HepG2 (cell line): ENCODE data around the gene UBE2E1.

Source experiments
- AKAP8 ChIP-seq: sonication (generic); formaldehyde crosslinking; IDR thresholded peaks from 2 replicates; pipeline ENCODE4 v1.5.1; 2020; ENCODE audit warnings: mild to moderate bottlenecking, missing genetic modification reagents
- BHLHE40 ChIP-seq: IDR thresholded peaks from 2 replicates; pipeline ENCODE4 v1.6.1; 2011; ENCODE audit warnings: low read length, improper control_type of control experiment
- CBFB ChIP-seq: sonication (generic); formaldehyde crosslinking; IDR thresholded peaks from 2 replicates; pipeline ENCODE4 v1.4.0; 2020; ENCODE audit warnings: missing genetic modification reagents
- JUNB ChIP-seq: sonication (generic); formaldehyde crosslinking; IDR thresholded peaks from 2 replicates; pipeline ENCODE4 v1.8.0; 2022; ENCODE audit warnings: missing genetic modification reagents, mild to moderate bottlenecking, borderline replicate concordance
- PHF21A ChIP-seq: sonication (generic); formaldehyde crosslinking; IDR thresholded peaks from 2 replicates; pipeline ENCODE4 v1.5.0; 2020; ENCODE audit warnings: mild to moderate bottlenecking, missing genetic modification reagents
- POLR2A ChIP-seq, 2 experiments: IDR thresholded peaks; 2 replicates each; pipeline ENCODE4 v1.6.1; 2011; ENCODE audit warnings: low read depth in 2 of 2, low read length in 2 of 2, mild to moderate bottlenecking in 1 of 2, moderate library complexity in 1 of 2; ENCODE audit not compliant: insufficient read depth in 1 of 2
- RELA ChIP-seq: sonication (generic); formaldehyde crosslinking; IDR thresholded peaks from 2 replicates; pipeline ENCODE4 v1.4.0; 2020; ENCODE audit warnings: missing genetic modification reagents
- SETDB1 ChIP-seq: sonication (generic); formaldehyde crosslinking; IDR thresholded peaks from 2 replicates; pipeline ENCODE4 v1.5.1; 2020; ENCODE audit warnings: missing genetic modification reagents, mild to moderate bottlenecking, borderline replicate concordance
- TAF1 ChIP-seq: sonication (generic); formaldehyde crosslinking; IDR thresholded peaks from 2 replicates; pipeline ENCODE4 v1.4.0; 2020; ENCODE audit warnings: missing genetic modification reagents
- TCF7 ChIP-seq: sonication (generic); IDR thresholded peaks from 2 replicates; pipeline ENCODE4 v1.6.1; 2016; ENCODE audit warnings: antibody characterized with exemption, low read depth
- TMF1 ChIP-seq: sonication (generic); formaldehyde crosslinking; IDR thresholded peaks from 2 replicates; pipeline ENCODE4 v1.8.1; 2022; ENCODE audit warnings: low read depth, missing genetic modification reagents
- ZNF512 ChIP-seq: sonication (generic); formaldehyde crosslinking; IDR thresholded peaks from 2 replicates; pipeline ENCODE4 v1.4.0; 2020; ENCODE audit warnings: mild to moderate bottlenecking, missing genetic modification reagents
- ZNF780A ChIP-seq: sonication (generic); formaldehyde crosslinking; IDR thresholded peaks from 2 replicates; pipeline ENCODE4 v1.8.0; 2022; ENCODE audit warnings: mild to moderate bottlenecking, missing genetic modification reagents, moderate library complexity
- TF ChIP-seq, protein P1 (sequence below): sonication (generic); formaldehyde crosslinking; IDR thresholded peaks from 2 replicates; pipeline ENCODE4 v1.5.0; 2020; ENCODE audit warnings: mild to moderate bottlenecking, missing genetic modification reagents, moderate library complexity

DNA sequence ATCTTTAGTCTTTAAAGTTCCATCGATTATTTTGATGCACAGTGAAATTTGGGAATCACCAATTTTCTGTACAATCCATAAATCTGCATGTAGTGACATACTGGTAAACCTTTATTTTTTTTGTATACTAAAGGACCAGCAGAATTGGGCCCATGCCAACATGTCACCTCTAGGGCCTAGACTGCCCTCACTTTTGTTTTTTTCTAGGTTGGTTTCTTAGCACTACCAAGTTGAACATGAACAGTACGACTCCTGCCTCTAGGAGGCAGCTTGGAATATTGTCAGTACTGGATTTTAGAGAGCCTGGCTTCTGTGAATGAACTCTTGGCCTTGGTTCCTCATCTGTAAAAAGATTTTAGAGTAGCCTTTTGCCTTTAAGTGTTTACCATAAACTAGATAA is 78.7 kb downstream of the UBE2E1 start:
- TF ChIP-seq PHF21A (CRISPR knock-in tag), result no peak
- TF ChIP-seq ZNF780A (CRISPR knock-in tag), result no peak
- TF ChIP-seq, protein P1, sequence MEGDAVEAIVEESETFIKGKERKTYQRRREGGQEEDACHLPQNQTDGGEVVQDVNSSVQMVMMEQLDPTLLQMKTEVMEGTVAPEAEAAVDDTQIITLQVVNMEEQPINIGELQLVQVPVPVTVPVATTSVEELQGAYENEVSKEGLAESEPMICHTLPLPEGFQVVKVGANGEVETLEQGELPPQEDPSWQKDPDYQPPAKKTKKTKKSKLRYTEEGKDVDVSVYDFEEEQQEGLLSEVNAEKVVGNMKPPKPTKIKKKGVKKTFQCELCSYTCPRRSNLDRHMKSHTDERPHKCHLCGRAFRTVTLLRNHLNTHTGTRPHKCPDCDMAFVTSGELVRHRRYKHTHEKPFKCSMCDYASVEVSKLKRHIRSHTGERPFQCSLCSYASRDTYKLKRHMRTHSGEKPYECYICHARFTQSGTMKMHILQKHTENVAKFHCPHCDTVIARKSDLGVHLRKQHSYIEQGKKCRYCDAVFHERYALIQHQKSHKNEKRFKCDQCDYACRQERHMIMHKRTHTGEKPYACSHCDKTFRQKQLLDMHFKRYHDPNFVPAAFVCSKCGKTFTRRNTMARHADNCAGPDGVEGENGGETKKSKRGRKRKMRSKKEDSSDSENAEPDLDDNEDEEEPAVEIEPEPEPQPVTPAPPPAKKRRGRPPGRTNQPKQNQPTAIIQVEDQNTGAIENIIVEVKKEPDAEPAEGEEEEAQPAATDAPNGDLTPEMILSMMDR (CRISPR knock-in tag), result no peak
- no peak for TF ChIP-seq POLR2A (IDR thresholded peaks at IDR 0.05; ENCODE audit: insufficient read depth in 1 of 2, low read depth in 2 of 2, low read length in 2 of 2)
- TF ChIP-seq JUNB, result no peak
- TF ChIP-seq BHLHE40, result no peak
- no peak for TF ChIP-seq TAF1 (CRISPR knock-in tag)
- no peak for TF ChIP-seq TCF7
- TF ChIP-seq ZNF512 (CRISPR knock-in tag), result no peak
- TF ChIP-seq AKAP8, result no peak
- TF ChIP-seq RELA, result no peak
- TF ChIP-seq CBFB (CRISPR knock-in tag), result no peak
- no peak for TF ChIP-seq SETDB1
- no peak for TF ChIP-seq TMF1 (CRISPR knock-in tag)
